ENCODE data around the gene NOXRED1. TPM values are rescaled to one million over a fixed set of nuclear protein-coding genes. Genes with fewer than 3 reads are reported as not detected.

NOXRED1 gene
- total RNA-seq, 1 donor from 2014 or later = 0.47 TPM

DNA sequence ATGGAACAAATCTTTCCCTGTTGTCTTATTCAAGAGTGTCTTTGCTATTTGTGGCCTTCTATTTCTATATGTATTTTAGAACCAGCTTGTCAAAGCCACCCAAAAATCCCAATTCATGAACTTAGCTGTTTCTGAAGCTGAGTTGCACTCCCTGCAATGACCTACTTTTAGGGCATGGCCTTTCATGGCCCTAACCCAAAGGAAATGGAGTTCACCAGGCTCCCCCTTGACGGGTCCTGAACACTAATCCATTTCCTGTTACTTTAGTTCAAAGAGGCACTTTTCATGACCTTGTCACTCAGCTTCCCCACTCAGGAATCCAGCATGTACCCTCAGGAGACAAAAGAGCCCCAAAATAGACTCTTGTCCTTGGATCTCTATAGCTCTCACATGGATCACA is 54.0 kb downstream of the NOXRED1 start:
- Mint-ChIP-seq H3K9me3 (no peaks in the 10 kb centered on the region), H3K36me3 (ENCODE audit: low read depth) (peaks cover 4% of the 10 kb centered on the region), H3K4me1 (peaks cover 51% of the 10 kb centered on the region), H3K27me3 (ENCODE audit: low read depth) (no peaks in the 10 kb centered on the region), H3K27ac (ENCODE audit: unreplicated experiment) (no peak overlapping the region), H3K4me3 (peak overlapping the region; percentile 62)
- no peak for DNase-seq (ENCODE audit: low read depth, low spot score)
- TF ChIP-seq, protein P1, sequence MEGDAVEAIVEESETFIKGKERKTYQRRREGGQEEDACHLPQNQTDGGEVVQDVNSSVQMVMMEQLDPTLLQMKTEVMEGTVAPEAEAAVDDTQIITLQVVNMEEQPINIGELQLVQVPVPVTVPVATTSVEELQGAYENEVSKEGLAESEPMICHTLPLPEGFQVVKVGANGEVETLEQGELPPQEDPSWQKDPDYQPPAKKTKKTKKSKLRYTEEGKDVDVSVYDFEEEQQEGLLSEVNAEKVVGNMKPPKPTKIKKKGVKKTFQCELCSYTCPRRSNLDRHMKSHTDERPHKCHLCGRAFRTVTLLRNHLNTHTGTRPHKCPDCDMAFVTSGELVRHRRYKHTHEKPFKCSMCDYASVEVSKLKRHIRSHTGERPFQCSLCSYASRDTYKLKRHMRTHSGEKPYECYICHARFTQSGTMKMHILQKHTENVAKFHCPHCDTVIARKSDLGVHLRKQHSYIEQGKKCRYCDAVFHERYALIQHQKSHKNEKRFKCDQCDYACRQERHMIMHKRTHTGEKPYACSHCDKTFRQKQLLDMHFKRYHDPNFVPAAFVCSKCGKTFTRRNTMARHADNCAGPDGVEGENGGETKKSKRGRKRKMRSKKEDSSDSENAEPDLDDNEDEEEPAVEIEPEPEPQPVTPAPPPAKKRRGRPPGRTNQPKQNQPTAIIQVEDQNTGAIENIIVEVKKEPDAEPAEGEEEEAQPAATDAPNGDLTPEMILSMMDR (conservative IDR thresholded peaks at IDR 0.05) = no peak

DNA sequence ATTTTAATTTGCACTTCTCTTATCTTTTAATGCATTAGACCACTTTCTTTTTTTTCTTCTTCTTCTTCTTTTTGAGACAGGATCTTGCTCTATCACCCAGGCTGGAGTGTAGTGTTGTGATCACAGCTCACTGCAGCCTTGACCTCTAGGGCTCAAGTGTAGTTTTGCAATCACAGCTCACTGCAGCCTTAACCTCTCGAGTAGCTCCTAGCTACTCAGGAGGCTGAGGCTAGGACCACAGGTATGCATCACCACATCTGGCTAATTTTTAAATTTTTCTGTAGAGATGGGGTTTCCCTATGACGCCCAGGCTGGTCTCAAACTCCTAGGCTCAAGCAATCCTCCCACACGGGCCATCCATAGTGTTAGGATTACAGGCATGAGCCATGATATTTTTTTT is 59.2 kb downstream of the NOXRED1 start:
- no peak overlapping the region for H3K27ac Mint-ChIP-seq (ENCODE audit: unreplicated experiment)
- TF ChIP-seq, protein P1 (conservative IDR thresholded peaks at IDR 0.05) = no peak
- H3K27me3 Mint-ChIP-seq (ENCODE audit: low read depth) = no peaks in the 10 kb centered on the region
- H3K36me3 Mint-ChIP-seq (ENCODE audit: low read depth) = peaks cover 9% of the 10 kb centered on the region
- DNase-seq (ENCODE audit: low read depth, low spot score) = no peak
- H3K9me3 Mint-ChIP-seq = no peaks in the 10 kb centered on the region
- no peak overlapping the region for H3K4me3 Mint-ChIP-seq
- H3K4me1 Mint-ChIP-seq = peaks cover 12% of the 10 kb centered on the region

DNA sequence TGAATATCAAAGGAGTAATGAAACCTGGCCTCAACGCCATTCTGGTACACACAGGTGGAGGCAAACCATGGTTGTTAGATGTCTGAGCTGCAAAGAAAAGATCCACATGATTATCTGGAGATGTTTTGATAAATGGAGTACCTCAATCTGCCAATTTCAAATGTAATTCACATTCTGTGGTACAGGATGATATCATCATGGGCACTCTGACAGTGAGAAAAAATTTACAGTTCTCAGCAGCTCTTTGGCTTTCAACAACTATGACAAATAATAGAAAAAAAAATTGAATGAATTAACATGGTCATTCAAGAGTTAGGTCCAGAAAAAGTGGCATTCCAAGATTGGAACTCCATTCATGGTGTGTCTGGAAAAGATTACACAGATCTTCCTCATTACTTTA is 63.7 kb downstream of the NOXRED1 start:
- Mint-ChIP-seq H3K9me3 (no peaks in the 10 kb centered on the region), H3K27me3 (ENCODE audit: low read depth) (no peaks in the 10 kb centered on the region), H3K27ac (ENCODE audit: unreplicated experiment) (no peak overlapping the region), H3K4me1 (peaks cover 27% of the 10 kb centered on the region), H3K36me3 (ENCODE audit: low read depth) (peaks cover 7% of the 10 kb centered on the region), H3K4me3 (no peak overlapping the region)
- TF ChIP-seq, protein P1 (conservative IDR thresholded peaks at IDR 0.05) = no peak
- no peak for DNase-seq (ENCODE audit: low read depth, low spot score)

- Mint-ChIP-seq H3K4me3 (no peak overlapping the region), H3K36me3 (ENCODE audit: low read depth) (peaks cover 7% of the 10 kb centered on the region), H3K4me1 (peaks cover 33% of the 10 kb centered on the region), H3K9me3 (no peaks in the 10 kb centered on the region), H3K27me3 (ENCODE audit: low read depth) (no peaks in the 10 kb centered on the region), H3K27ac (ENCODE audit: unreplicated experiment) (no peak overlapping the region)
- DNase-seq (ENCODE audit: low read depth, low spot score) = no peak
- TF ChIP-seq, protein P1 (conservative IDR thresholded peaks at IDR 0.05) = no peak
These were observed 66.4 kb downstream of the NOXRED1 start for GRCh38 chr14:77356899-77357298.

DNA sequence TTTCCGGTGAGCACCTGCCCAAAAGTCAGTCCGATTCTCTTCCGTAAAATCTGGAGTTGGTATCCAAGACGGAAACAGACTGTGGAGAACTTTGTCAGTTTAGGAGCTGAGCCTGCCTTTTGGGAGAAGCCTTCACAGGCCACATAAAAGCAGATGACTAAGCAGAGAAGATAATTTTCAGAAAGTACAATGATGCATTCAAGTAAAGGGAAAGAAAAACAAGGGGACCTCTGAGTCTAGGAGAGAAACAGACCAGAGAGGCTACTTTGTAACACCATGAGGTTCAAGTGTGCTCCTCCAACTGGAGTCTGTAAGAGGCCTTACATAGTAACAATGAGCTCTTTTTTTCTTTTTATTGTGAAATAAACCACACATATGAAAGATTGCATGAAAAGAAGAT is 67.5 kb downstream of the NOXRED1 start:
- TF ChIP-seq, protein P1 (conservative IDR thresholded peaks at IDR 0.05) = no peak
- no peak overlapping the region for H3K27ac Mint-ChIP-seq (ENCODE audit: unreplicated experiment)
- no peaks in the 10 kb centered on the region for H3K27me3 Mint-ChIP-seq (ENCODE audit: low read depth)
- DNase-seq (ENCODE audit: low read depth, low spot score) = no peak
- H3K4me3 Mint-ChIP-seq = peak overlapping the region; percentile 68
- peaks cover 9% of the 10 kb centered on the region for H3K36me3 Mint-ChIP-seq (ENCODE audit: low read depth)
- H3K9me3 Mint-ChIP-seq = no peaks in the 10 kb centered on the region
- peaks cover 33% of the 10 kb centered on the region for H3K4me1 Mint-ChIP-seq

All from neural crest cell (in vitro differentiated cells).